ENCODE data around the gene ZNF618. TPM values are rescaled to one million over a fixed set of nuclear protein-coding genes. Genes with fewer than 3 reads are reported as not detected.

Gene ZNF618
- total RNA-seq, 2 experiments from 2014 or later = not detected

DNA sequence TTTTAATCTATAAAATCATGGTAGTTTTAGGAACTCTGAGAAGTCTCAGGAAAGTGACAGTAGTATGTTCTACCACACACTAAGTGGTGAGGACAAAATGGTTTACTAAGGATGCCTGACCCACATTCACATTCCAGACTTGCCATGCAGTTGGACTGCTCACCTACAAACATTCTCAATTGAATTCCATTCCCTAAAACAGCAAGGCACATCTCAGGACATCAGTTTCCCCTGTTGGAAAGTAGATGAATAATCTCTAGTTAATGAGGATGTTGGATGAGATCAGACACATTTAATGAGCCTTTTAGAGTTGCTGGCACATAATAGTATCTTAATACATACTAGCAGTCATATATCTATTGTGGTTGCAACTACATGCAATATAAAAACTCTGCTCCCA lies 76.6 kb downstream of the ZNF618 start:
- no peaks in the 10 kb centered on the region for H3K9me2 ChIP-seq (ENCODE audit: insufficient read depth, low read length)
- no peak for TF ChIP-seq EZH2phosphoT487 (IDR thresholded peaks at IDR 0.05; ENCODE audit: borderline replicate concordance, low read depth, low read length)
- TF ChIP-seq, protein P1, sequence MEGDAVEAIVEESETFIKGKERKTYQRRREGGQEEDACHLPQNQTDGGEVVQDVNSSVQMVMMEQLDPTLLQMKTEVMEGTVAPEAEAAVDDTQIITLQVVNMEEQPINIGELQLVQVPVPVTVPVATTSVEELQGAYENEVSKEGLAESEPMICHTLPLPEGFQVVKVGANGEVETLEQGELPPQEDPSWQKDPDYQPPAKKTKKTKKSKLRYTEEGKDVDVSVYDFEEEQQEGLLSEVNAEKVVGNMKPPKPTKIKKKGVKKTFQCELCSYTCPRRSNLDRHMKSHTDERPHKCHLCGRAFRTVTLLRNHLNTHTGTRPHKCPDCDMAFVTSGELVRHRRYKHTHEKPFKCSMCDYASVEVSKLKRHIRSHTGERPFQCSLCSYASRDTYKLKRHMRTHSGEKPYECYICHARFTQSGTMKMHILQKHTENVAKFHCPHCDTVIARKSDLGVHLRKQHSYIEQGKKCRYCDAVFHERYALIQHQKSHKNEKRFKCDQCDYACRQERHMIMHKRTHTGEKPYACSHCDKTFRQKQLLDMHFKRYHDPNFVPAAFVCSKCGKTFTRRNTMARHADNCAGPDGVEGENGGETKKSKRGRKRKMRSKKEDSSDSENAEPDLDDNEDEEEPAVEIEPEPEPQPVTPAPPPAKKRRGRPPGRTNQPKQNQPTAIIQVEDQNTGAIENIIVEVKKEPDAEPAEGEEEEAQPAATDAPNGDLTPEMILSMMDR (conservative IDR thresholded peaks at IDR 0.05; ENCODE audit: low read length) = no peak
- CTCF ChIA-PET (ENCODE audit: unreplicated experiment) = no interaction called here
- BruUV-seq (replicated peaks) = no TSS peak
- no peak overlapping the region for H3K27ac ChIP-seq (ENCODE audit: low read depth, low read length, poor library complexity, severe bottlenecking)
- H2AFZ ChIP-seq (ENCODE audit: low read length) = no peak overlapping the region
- POLR2A ChIA-PET = interaction anchor here (0.7 kb wide), 1 partner anchor 195 kb away, joined by 3 read pairs; no protein-coding TSS in a partner anchor
- no peaks in the 10 kb centered on the region for H3K36me3 ChIP-seq (ENCODE audit: insufficient read depth, low read length)
- intact Hi-C loops (cut with micrococcal nuclease; ENCODE audit: unreplicated experiment) = no loop called here
- no peaks in the 10 kb centered on the region for H3K9me3 ChIP-seq (ENCODE audit: low read length)
- DNase-seq (ENCODE audit: low spot score) = no peak
- no peaks in the 10 kb centered on the region for H3K4me1 ChIP-seq (ENCODE audit: insufficient read depth, low read length, poor library complexity, severe bottlenecking)
- no peak overlapping the region for H3K4me3 ChIP-seq (ENCODE audit: low read depth, low read length, poor library complexity, severe bottlenecking)
- H4K20me1 ChIP-seq (ENCODE audit: insufficient read depth, low read length) = no peaks in the 10 kb centered on the region
- no peak overlapping the region for H3K4me2 ChIP-seq (ENCODE audit: low read length)
- no peaks in the 10 kb centered on the region for H3K79me2 ChIP-seq (ENCODE audit: insufficient read depth, low read depth, low read length)

DNA sequence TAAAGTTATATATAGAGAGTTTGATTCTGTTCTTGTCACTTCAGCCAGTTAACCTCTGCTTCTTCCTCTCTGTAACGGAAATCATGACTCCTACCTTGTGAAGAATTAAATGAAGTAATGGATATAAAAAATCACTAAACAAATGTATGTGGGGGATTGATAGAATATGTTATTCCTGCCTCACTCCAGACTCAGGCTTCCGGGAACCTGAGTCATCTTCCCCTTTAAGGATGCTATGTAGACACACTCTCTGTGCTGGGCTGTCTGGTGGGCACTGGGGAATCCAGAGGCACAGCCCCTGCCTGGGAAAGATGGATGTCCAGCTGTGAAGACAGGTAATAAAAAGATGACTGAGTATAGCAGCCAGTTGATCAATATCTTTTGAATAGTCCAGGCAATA lies 77.4 kb downstream of the ZNF618 start:
- Histone ChIP-seq H2AFZ (ENCODE audit: low read length) (no peak overlapping the region), H3K36me3 (ENCODE audit: insufficient read depth, low read length) (no peaks in the 10 kb centered on the region), H3K4me3 (ENCODE audit: low read depth, low read length, poor library complexity, severe bottlenecking) (no peak overlapping the region), H3K27ac (ENCODE audit: low read depth, low read length, poor library complexity, severe bottlenecking) (no peak overlapping the region), H4K20me1 (ENCODE audit: insufficient read depth, low read length) (no peaks in the 10 kb centered on the region), H3K4me1 (ENCODE audit: insufficient read depth, low read length, poor library complexity, severe bottlenecking) (no peaks in the 10 kb centered on the region), H3K9me2 (ENCODE audit: insufficient read depth, low read length) (no peaks in the 10 kb centered on the region), H3K79me2 (ENCODE audit: insufficient read depth, low read depth, low read length) (no peaks in the 10 kb centered on the region), H3K9me3 (ENCODE audit: low read length) (no peaks in the 10 kb centered on the region), H3K4me2 (ENCODE audit: low read length) (no peak overlapping the region)
- ChIA-PET POLR2A (no interaction called here), CTCF (ENCODE audit: unreplicated experiment) (no interaction called here)
- no peak for DNase-seq (ENCODE audit: low spot score)
- BruUV-seq (replicated peaks) = no TSS peak
- intact Hi-C loops (cut with micrococcal nuclease; ENCODE audit: unreplicated experiment) = no loop called here
- TF ChIP-seq, protein P1 (conservative IDR thresholded peaks at IDR 0.05; ENCODE audit: low read length) = no peak
- no peak for TF ChIP-seq EZH2phosphoT487 (IDR thresholded peaks at IDR 0.05; ENCODE audit: borderline replicate concordance, low read depth, low read length)

DNA sequence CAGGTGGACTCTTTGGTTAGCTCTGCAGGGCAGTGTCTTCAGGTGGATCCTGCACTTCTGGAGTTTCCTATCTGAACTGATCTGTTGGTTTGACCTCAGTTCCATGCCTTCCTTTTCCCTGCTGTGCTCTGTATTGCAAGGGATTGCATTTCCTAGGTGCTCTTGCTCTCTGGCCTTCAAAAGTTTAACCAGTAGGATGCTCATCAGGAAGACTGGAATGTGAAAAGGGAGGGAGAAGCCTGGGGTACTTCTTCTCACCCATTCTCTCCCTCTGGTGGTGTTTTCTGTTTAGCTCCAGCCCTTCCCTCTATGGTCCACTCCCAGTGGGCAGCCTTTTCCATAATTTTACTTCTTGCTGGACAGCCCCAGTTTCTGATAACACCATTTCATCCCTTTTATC lies 78.5 kb downstream of the ZNF618 start:
- Histone ChIP-seq H3K4me3 (ENCODE audit: low read depth, low read length, poor library complexity, severe bottlenecking) (no peak overlapping the region), H3K4me1 (ENCODE audit: insufficient read depth, low read length, poor library complexity, severe bottlenecking) (no peaks in the 10 kb centered on the region), H3K27ac (ENCODE audit: low read depth, low read length, poor library complexity, severe bottlenecking) (no peak overlapping the region), H4K20me1 (ENCODE audit: insufficient read depth, low read length) (no peaks in the 10 kb centered on the region), H3K9me3 (ENCODE audit: low read length) (no peaks in the 10 kb centered on the region), H3K36me3 (ENCODE audit: insufficient read depth, low read length) (no peaks in the 10 kb centered on the region), H3K4me2 (ENCODE audit: low read length) (no peak overlapping the region), H3K9me2 (ENCODE audit: insufficient read depth, low read length) (no peaks in the 10 kb centered on the region), H3K79me2 (ENCODE audit: insufficient read depth, low read depth, low read length) (no peaks in the 10 kb centered on the region), H2AFZ (ENCODE audit: low read length) (no peak overlapping the region)
- intact Hi-C loops (cut with micrococcal nuclease; ENCODE audit: unreplicated experiment) = no loop called here
- BruUV-seq (replicated peaks) = no TSS peak
- ChIA-PET CTCF (ENCODE audit: unreplicated experiment) (interaction anchor here (0.5 kb wide), 1 partner anchor 73 kb away, joined by 10 read pairs; no protein-coding TSS in a partner anchor), POLR2A (interaction anchor here (0.7 kb wide), 1 partner anchor 119 kb away, joined by 3 read pairs; no protein-coding TSS in a partner anchor)
- DNase-seq (ENCODE audit: low spot score) = no peak
- TF ChIP-seq, protein P1 (conservative IDR thresholded peaks at IDR 0.05; ENCODE audit: low read length) = no peak
- TF ChIP-seq EZH2phosphoT487 (IDR thresholded peaks at IDR 0.05; ENCODE audit: borderline replicate concordance, low read depth, low read length) = no peak
